Retinal pigment epithelial cell (primary cell): ENCODE data around the gene HOXD11.

ENCODE experiments used
- DNase-seq: peaks from one replicate; pipeline ENCODE4 v3.0.0-alpha.2; 2010; ENCODE audit warnings: low read depth
- H3K4me3 ChIP-seq: 2 replicates; pipeline ENCODE4 v1.5.1; 2011; ENCODE audit warnings: mild to moderate bottlenecking, low read length, control low read depth, moderate library complexity
- CTCF ChIP-seq: conservative IDR thresholded peaks from 2 replicates; pipeline ENCODE4 v1.5.1; 2011; ENCODE audit warnings: low read depth, low read length, control low read depth, inconsistent platforms

HOXD11 gene

GRCh38 chr2:176071330-176072291, 35.5 kb upstream of the HOXD11 start:
- DNase-seq: no peak
- no peak overlapping the region for H3K4me3 ChIP-seq

GRCh38 chr2:176072292-176072669, 34.8 kb upstream of the HOXD11 start:
- DNase-seq: no peak
- TF ChIP-seq CTCF: no peak
- H3K4me3 ChIP-seq: no peak overlapping the region

More at GRCh38 chr2:176071330-176072291, 35.5 kb upstream of the HOXD11 start:
- no peak for TF ChIP-seq CTCF

GRCh38 chr2:176072951-176073904, 33.9 kb upstream of the HOXD11 start:
- DNase-seq: no peak
- no peak overlapping the region for H3K4me3 ChIP-seq
- TF ChIP-seq CTCF: no peak

GRCh38 chr2:176074919-176075425, 32.1 kb upstream of the HOXD11 start:
- DNase-seq: no peak
- no peak for TF ChIP-seq CTCF
- H3K4me3 ChIP-seq: no peak overlapping the region

GRCh38 chr2:176075481-176075880, 31.6 kb upstream of the HOXD11 start:
- TF ChIP-seq CTCF: no peak
- DNase-seq: no peak
- no peak overlapping the region for H3K4me3 ChIP-seq

- TF ChIP-seq CTCF: no peak
- no peak for DNase-seq
- H3K4me3 ChIP-seq: no peak overlapping the region
These were observed 31.0 kb upstream of the HOXD11 start for GRCh38 chr2:176076063-176076462.
